Thoracic aorta (tissue), 2 donors: Measurements from ENCODE around the gene HDAC7. TPM values are rescaled to one million over a fixed set of nuclear protein-coding genes. Genes with fewer than 3 reads are reported as not detected.

ENCODE experiments used
- ATAC-seq: fragments of 150-250 bp; one replicate; pipeline ENCODE4 v1.8.0; 2017; ENCODE audit warnings: low read depth; ENCODE audit not compliant: insufficient number of reproducible peaks, low FRiP score
- DNase-seq: peaks from one replicate; pipeline ENCODE4 v3.0.0-alpha.2; 2020; ENCODE audit warnings: low spot score
- H3K27ac ChIP-seq, 2 donors: fragments of 200-600 bp; sonication (generic); 1 replicate in 1 of 2; 2 replicates in 1 of 2; pipeline ENCODE4 v1.5.1; 2016; ENCODE audit warnings: mild to moderate bottlenecking in 2 of 2, moderate library complexity in 2 of 2
- H3K27me3 ChIP-seq: fragments of 200-600 bp; sonication (generic); replicated peaks from 2 replicates; pipeline ENCODE4 v1.6.0; 2016; ENCODE audit warnings: mild to moderate bottlenecking; ENCODE audit not compliant: insufficient read depth
- H3K36me3 ChIP-seq: fragments of 200-600 bp; sonication (generic); one replicate; pipeline ENCODE4 v1.5.1; 2016
- H3K4me1 ChIP-seq, 2 donors: fragments of 200-600 bp; sonication (generic); 1 replicate in 1 of 2; 2 replicates in 1 of 2; pipeline versions ENCODE4 v1.5.1 to v1.6.0; 2016; ENCODE audit warnings: low read depth in 2 of 2, mild to moderate bottlenecking in 1 of 2; ENCODE audit not compliant: control insufficient read depth in 1 of 2
- H3K4me3 ChIP-seq: fragments of 200-600 bp; sonication (generic); 2 replicates; pipeline ENCODE4 v1.5.1; 2016; ENCODE audit warnings: mild to moderate bottlenecking
- H3K9me3 ChIP-seq: fragments of 200-600 bp; sonication (generic); 2 replicates; pipeline ENCODE4 v1.5.1; 2016
- total RNA-seq, 2 donors: library from RNA; depleted of rRNA; stranded (reverse); fragments of >200 nt; gene quantifications; one replicate each; pipeline versions ENCODE4 v1.1.0 to v1.2.3, GENCODE V29; 2016
- TF ChIP-seq, protein P1 (sequence below): fragments of 200-600 bp; sonication (generic); IDR thresholded peaks from one replicate; pipeline ENCODE4 v1.5.1; 2019; ENCODE audit warnings: antibody characterized with exemption

HDAC7 gene
- total RNA-seq, 2 donors from 2014 or later: 77.8 to 112 TPM

DNA sequence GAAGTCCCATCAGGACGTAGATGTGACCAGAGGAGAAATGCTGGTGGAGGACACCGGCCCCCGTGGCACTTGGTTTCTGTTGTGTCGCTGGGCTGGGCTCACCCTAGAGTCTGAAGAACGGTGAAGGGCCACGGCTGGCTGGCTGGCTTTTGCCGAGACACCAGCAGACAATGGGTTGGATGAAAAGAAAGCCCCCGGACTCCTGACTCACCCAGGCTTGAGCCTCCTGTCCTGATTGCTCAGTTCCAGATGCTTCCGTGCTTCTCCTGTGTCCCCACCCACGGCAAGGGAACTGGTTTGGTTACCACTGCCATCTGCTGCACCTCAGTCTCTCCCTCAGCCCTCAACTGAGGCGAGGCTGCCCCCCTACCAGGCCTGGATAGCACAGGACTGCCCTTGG, 84.1 kb downstream of the HDAC7 start:
- no peaks in the 10 kb centered on the region for H3K27me3 ChIP-seq
- peaks cover 27 to 49% of the 10 kb centered on the region in 2 donors for H3K4me1 ChIP-seq
- H3K4me3 ChIP-seq: no peak overlapping the region
- peak overlapping the region; percentile 88 to 94 for H3K27ac ChIP-seq
- no peak for ATAC-seq
- no peaks in the 10 kb centered on the region for H3K9me3 ChIP-seq
- H3K36me3 ChIP-seq: no peaks in the 10 kb centered on the region
- no peak for DNase-seq
- TF ChIP-seq, protein P1, sequence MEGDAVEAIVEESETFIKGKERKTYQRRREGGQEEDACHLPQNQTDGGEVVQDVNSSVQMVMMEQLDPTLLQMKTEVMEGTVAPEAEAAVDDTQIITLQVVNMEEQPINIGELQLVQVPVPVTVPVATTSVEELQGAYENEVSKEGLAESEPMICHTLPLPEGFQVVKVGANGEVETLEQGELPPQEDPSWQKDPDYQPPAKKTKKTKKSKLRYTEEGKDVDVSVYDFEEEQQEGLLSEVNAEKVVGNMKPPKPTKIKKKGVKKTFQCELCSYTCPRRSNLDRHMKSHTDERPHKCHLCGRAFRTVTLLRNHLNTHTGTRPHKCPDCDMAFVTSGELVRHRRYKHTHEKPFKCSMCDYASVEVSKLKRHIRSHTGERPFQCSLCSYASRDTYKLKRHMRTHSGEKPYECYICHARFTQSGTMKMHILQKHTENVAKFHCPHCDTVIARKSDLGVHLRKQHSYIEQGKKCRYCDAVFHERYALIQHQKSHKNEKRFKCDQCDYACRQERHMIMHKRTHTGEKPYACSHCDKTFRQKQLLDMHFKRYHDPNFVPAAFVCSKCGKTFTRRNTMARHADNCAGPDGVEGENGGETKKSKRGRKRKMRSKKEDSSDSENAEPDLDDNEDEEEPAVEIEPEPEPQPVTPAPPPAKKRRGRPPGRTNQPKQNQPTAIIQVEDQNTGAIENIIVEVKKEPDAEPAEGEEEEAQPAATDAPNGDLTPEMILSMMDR: no peak

DNA sequence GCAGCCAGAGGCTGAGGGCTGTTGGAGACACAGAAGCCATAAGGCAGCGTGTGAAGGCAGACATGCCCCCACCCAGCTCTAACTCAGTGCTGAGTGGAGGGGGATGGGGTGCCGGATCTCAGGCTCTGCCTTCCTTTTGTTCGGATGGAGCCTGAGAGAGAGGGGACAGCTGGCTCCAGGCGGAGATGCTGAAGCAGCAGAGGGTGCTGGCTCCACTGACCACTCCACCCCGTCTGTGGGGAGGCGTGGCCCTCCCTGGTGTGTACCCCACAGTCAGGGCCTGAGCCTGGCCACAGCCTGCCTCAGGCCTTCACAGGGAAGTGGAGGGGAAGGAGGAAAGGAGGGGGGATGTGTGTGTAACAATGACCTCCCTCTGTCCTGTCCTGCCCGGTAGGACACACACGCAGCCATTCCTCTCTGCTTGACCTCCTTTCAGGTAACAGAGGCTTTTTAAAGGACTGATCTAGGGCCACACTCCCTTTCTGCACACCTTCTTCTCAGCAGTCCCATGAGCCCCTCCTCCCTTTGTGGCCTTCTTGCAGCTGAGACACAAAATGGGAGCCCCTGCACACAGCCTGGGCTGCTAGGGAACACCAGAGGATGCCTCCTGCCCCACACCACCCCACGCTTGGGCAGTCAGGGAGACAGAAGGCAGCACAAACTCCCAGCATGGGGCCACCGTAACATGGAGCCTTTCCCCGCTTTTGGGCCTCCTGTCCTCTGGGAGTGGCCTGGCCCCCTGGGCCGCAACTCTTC, 84.8 kb downstream of the HDAC7 start:
- Histone ChIP-seq H3K9me3 (no peaks in the 10 kb centered on the region), H3K27ac (peak overlapping the region; percentile 88 to 94), H3K4me3 (no peak overlapping the region), H3K4me1 (peaks cover 27 to 56% of the 10 kb centered on the region in 2 donors), H3K27me3 (no peaks in the 10 kb centered on the region), H3K36me3 (no peaks in the 10 kb centered on the region)
- TF ChIP-seq, protein P1: no peak
- DNase-seq: no peak
- no peak for ATAC-seq

DNA sequence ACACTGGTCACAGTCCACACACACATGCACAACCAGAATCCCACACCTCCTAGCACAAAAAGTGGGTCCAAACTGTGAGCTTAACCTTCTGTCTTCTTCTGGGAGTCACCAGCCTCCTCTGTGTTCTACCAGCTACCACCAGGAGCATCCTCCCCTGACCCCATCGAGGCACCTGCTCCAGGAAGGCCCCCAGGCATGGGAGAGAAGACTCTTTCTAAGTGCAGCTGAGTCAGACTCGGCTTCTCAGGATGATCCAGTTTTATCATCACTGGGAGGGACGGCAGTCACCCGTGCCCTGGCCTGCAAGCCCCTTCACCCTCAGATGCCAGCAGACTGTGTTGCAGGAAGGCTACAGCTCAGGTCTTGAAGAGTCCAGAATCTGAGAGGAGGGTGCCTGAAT, 86.6 kb downstream of the HDAC7 start:
- H3K27ac ChIP-seq: no peak overlapping the region
- no peak for ATAC-seq
- no peaks in the 10 kb centered on the region for H3K36me3 ChIP-seq
- TF ChIP-seq, protein P1: no peak
- H3K4me3 ChIP-seq: no peak overlapping the region
- no peak for DNase-seq
- no peaks in the 10 kb centered on the region for H3K9me3 ChIP-seq
- H3K4me1 ChIP-seq: peaks cover 26 to 50% of the 10 kb centered on the region in 2 donors
- no peaks in the 10 kb centered on the region for H3K27me3 ChIP-seq

Other genes with a start within 250 kb of the HDAC7 start
- gene RPAP3, start 113.9 kb downstream of the HDAC7 start, total RNA-seq: 10 to 100 TPM in 1 of 2 donors, 1 to 10 TPM in 1; 8.1 to 16.8 TPM
- under 1 TPM in 1 of 2 donors, not detected in 1; 0.49 TPM for gene ENDOU, start 94.4 kb downstream of the HDAC7 start, total RNA-seq
- gene RAPGEF3, start 61.0 kb downstream of the HDAC7 start, total RNA-seq: 10 to 100 TPM; 40.9 to 77.4 TPM
- 100 to 1,000 TPM in 1 of 2 donors, 10 to 100 TPM in 1; 60.5 to 107 TPM for gene SLC48A1, start 46.7 kb downstream of the HDAC7 start, total RNA-seq
- 10 to 100 TPM in 1 of 2 donors, 1 to 10 TPM in 1; 6.8 to 10.3 TPM for gene VDR, start 85.1 kb upstream of the HDAC7 start, total RNA-seq
- 100 to 1,000 TPM in 1 of 2 donors, 10 to 100 TPM in 1; 48.1 to 149 TPM for gene TMEM106C, start 143.7 kb upstream of the HDAC7 start, total RNA-seq
- gene COL2A1, start 184.6 kb upstream of the HDAC7 start, total RNA-seq: under 1 TPM in 1 of 2 donors, not detected in 1; 0.14 TPM